OCI-LY1 (cell line): ENCODE measurements around the gene PSD4.

Experiments used
- H2AFZ ChIP-seq: fragments of 200-600 bp; sonication (generic), shearing (Covaris generic); 2 replicates; pipeline ENCODE4 v1.6.0; 2014; ENCODE audit warnings: antibody characterized with exemption, mild to moderate bottlenecking, low read length
- H3F3A ChIP-seq: fragments of 200-600 bp; sonication (generic), shearing (Covaris generic); 2 replicates; pipeline ENCODE4 v1.6.0; 2014; ENCODE audit warnings: mild to moderate bottlenecking, antibody characterized with exemption, low read length, moderate library complexity; ENCODE audit not compliant: insufficient read depth
- H3K27ac ChIP-seq: fragments of 200-600 bp; sonication (generic); 2 replicates; pipeline ENCODE4 v1.5.1; 2014; ENCODE audit warnings: low read length, mixed run types, mild to moderate bottlenecking, low read depth; ENCODE audit not compliant: poor library complexity, severe bottlenecking
- H3K27me3 ChIP-seq: fragments of 200-600 bp; sonication (generic); 2 replicates; pipeline ENCODE4 v1.6.0; 2014; ENCODE audit warnings: antibody characterized with exemption, mild to moderate bottlenecking, low read length, moderate library complexity; ENCODE audit not compliant: insufficient read depth
- H3K36me3 ChIP-seq: fragments of 200-600 bp; sonication (generic); 2 replicates; pipeline ENCODE4 v1.6.1; 2014; ENCODE audit warnings: mild to moderate bottlenecking, antibody characterized with exemption, low read length, moderate library complexity, mixed read lengths; ENCODE audit not compliant: insufficient read depth
- H3K4me1 ChIP-seq: fragments of 200-600 bp; sonication (generic); 2 replicates; pipeline ENCODE4 v1.5.1; 2014; ENCODE audit warnings: mild to moderate bottlenecking, low read length, moderate library complexity; ENCODE audit not compliant: insufficient read depth, severe bottlenecking
- H3K4me2 ChIP-seq: fragments of 200-600 bp; sonication (generic), shearing (Covaris generic); 2 replicates; pipeline ENCODE4 v1.6.1; 2014; ENCODE audit warnings: low read length
- H3K4me3 ChIP-seq: fragments of 200-600 bp; sonication (generic); 2 replicates; pipeline ENCODE4 v1.5.1; 2014; ENCODE audit warnings: low read length, low read depth, mild to moderate bottlenecking, mixed read lengths; ENCODE audit not compliant: poor library complexity, severe bottlenecking
- H3K79me2 ChIP-seq: fragments of 200-600 bp; shearing (Covaris generic); 2 replicates; pipeline ENCODE4 v1.6.1; 2016; ENCODE audit warnings: mixed run types, low read length, mixed read lengths; ENCODE audit not compliant: insufficient read depth
- H3K9ac ChIP-seq: fragments of 200-600 bp; sonication (generic), shearing (Covaris generic); 2 replicates; pipeline ENCODE4 v1.6.1; 2014; ENCODE audit warnings: mild to moderate bottlenecking, low read length, mixed read lengths
- H3K9me2 ChIP-seq: fragments of 200-600 bp; sonication (generic), shearing (Covaris generic); 2 replicates; pipeline ENCODE4 v1.6.1; 2014; ENCODE audit warnings: low read depth, mild to moderate bottlenecking, low read length, mixed read lengths
- H3K9me3 ChIP-seq: fragments of 200-600 bp; shearing (Covaris generic); 2 replicates; pipeline ENCODE4 v1.6.1; 2014; ENCODE audit warnings: low read length, mixed read lengths
- H4K20me1 ChIP-seq: fragments of 200-600 bp; sonication (generic), shearing (Covaris generic); 2 replicates; pipeline ENCODE4 v1.6.0; 2016; ENCODE audit warnings: mild to moderate bottlenecking, low read length; ENCODE audit not compliant: insufficient read depth
- CTCF ChIP-seq: fragments of 200-600 bp; sonication (generic), shearing (Covaris generic); IDR thresholded peaks from 2 replicates; pipeline ENCODE4 v1.5.1; 2017; ENCODE audit warnings: mild to moderate bottlenecking, antibody characterized with exemption, low read length, moderate library complexity, mixed read lengths
- EZH2 ChIP-seq: fragments of 200-600 bp; sonication (generic), shearing (Covaris generic); IDR thresholded peaks from 2 replicates; pipeline ENCODE4 v1.8.0; 2017; ENCODE audit warnings: borderline replicate concordance, mixed run types, mild to moderate bottlenecking, antibody characterized with exemption, low read length, moderate library complexity, mixed read lengths

PSD4 gene

GRCh38 chr2:113142290-113142689, 31.5 kb upstream of the PSD4 start:
- no peaks in the 10 kb centered on the region; the same call in 1 of the 2 replicates for H3K27me3 ChIP-seq
- H3F3A ChIP-seq = 0 out of 2 replicates have a peak, but pooled peaks cover 3% of the 10 kb centered on the region
- peaks cover 4% of the 10 kb centered on the region for H3K4me1 ChIP-seq
- no peaks in the 10 kb centered on the region for H3K36me3 ChIP-seq
- no peak overlapping the region for H3K9ac ChIP-seq
- H3K79me2 ChIP-seq = no peaks in the 10 kb centered on the region
- H3K4me2 ChIP-seq = no peak overlapping the region
- TF ChIP-seq EZH2 = no peak
- no peak overlapping the region for H2AFZ ChIP-seq
- H3K27ac ChIP-seq = no peak overlapping the region
- H3K4me3 ChIP-seq = no peak overlapping the region
- no peaks in the 10 kb centered on the region for H3K9me3 ChIP-seq
- no peaks in the 10 kb centered on the region for H4K20me1 ChIP-seq
- no peaks in the 10 kb centered on the region for H3K9me2 ChIP-seq

DNA sequence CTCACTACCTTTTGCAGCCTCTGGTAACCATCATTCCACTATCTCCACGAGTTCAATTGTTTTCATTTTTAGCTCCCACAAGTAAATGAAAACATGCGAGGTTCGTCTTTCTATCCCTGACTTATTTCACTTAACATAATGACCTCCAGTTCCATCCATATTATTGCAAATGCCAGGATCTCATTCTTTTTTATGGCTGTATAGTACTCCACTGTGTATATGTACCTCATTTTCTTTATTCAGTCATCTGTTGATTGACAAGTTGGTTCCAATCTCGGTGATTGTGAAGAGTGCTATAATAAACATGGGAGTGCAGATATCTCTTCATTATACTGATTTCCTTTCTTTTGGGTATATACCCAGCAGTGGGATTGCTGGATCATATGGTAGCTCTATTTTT, 29.5 kb upstream of the PSD4 start:
- Histone ChIP-seq H3K4me3 (no peak overlapping the region), H3K4me2 (no peak overlapping the region), H3K27me3 (no peaks in the 10 kb centered on the region; the same call in 1 of the 2 replicates), H3K27ac (no peak overlapping the region), H3F3A (0 out of 2 replicates have a peak, but pooled peaks cover 3% of the 10 kb centered on the region), H2AFZ (no peak overlapping the region), H3K9ac (no peak overlapping the region), H4K20me1 (no peaks in the 10 kb centered on the region), H3K36me3 (no peaks in the 10 kb centered on the region), H3K79me2 (no peaks in the 10 kb centered on the region), H3K9me2 (no peaks in the 10 kb centered on the region), H3K9me3 (no peaks in the 10 kb centered on the region), H3K4me1 (no peaks in the 10 kb centered on the region)
- TF ChIP-seq EZH2 (no peak), CTCF (no peak)

DNA sequence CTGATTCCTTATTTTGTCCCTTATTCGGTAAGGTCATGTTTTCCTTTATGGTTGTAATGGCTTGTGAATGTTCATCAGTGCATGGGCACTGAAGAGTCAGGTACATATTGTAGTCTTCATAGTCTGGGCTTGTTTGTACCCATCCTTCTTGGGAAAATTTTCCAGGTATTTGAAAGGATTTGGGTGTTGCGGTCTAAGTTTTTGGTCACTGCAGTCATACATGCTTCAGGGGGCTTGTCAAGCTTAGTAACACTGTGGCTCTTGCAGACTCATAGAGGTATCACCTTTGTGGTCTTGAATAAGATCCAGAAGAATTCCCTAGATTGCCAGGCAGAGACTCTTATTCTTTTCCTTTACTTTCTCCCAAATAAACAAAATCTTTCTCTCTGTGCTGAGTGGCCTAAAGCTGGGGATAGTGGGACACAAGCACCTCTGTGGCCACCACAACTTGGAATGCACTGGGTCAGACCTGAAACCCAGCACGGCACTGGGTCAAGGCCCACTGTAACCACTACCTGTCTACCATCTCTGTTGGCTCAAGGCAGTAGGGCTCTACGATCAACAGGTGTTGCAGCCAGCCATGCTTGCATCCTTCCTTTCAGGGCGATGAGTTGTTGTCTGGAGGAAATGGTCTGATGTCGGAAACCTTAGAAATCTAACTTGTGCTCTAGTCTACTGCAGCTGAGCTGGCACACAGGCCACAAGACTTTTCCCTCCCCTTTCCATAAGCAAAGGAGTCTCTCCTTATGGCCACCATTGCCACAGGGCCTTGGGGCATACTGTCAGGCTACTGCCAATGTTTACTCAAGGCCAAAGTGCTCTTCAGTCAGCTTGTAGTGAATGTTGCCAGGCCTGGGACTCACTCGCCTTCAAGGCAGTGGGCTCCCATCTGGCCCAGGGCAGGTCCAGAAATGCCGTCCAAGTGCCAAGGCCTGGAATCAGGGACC, 24.9 kb upstream of the PSD4 start:
- Histone ChIP-seq H3K4me2 (no peak overlapping the region), H3K36me3 (no peaks in the 10 kb centered on the region), H3K4me1 (no peaks in the 10 kb centered on the region), H3K9me3 (no peaks in the 10 kb centered on the region), H4K20me1 (no peaks in the 10 kb centered on the region), H3F3A (no peaks in the 10 kb centered on the region), H3K27ac (no peak overlapping the region), H3K4me3 (no peak overlapping the region), H3K9me2 (no peaks in the 10 kb centered on the region), H3K27me3 (no peaks in the 10 kb centered on the region; the same call in 1 of the 2 replicates), H2AFZ (no peak overlapping the region), H3K9ac (no peak overlapping the region), H3K79me2 (no peaks in the 10 kb centered on the region)
- no peak for TF ChIP-seq EZH2
- no peak for TF ChIP-seq CTCF
